PC-9 (cell line): Measurements from ENCODE around the gene HMGN2. TPM values are rescaled to one million over a fixed set of nuclear protein-coding genes. Genes with fewer than 3 reads are reported as not detected.

Experiments
- BruUV-seq: library from RNA; stranded (reverse); fragments of 400-500 nt; replicated peaks from 2 replicates; lab custom pipeline; 2021; lab: Mats Ljungman, UMichigan
- CTCF ChIA-PET: fragments of 300-600 bp; sonication (Branson Sonifier 250); formaldehyde crosslinking; loops from one replicate; lab custom pipeline; 2022; ENCODE audit warnings: antibody characterized with exemption; lab: Charles Lee
- POLR2A ChIA-PET: fragments of 300-600 bp; sonication (Branson Sonifier 250); formaldehyde crosslinking; loops from one replicate; lab custom pipeline; 2022; ENCODE audit warnings: antibody characterized with exemption; ENCODE audit not compliant: unreplicated experiment; lab: Charles Lee
- DNase-seq, 2 experiments: peaks; one replicate each; pipeline versions ENCODE4 v3.0.0 to v3.0.0-alpha.2; 2015 to 2022; ENCODE audit warnings: mixed read lengths in 1 of 2
- H2AFZ ChIP-seq: fragments of 200-600 bp; sonication (generic); 2 replicates; pipeline ENCODE4 v1.8.1; 2017; ENCODE audit warnings: antibody characterized with exemption
- H3F3A ChIP-seq: fragments of 200-600 bp; sonication (generic); 2 replicates; pipeline ENCODE4 v1.8.1; 2017; ENCODE audit warnings: antibody characterized with exemption, mild to moderate bottlenecking, low read depth; ENCODE audit not compliant: insufficient read depth
- H3K27ac ChIP-seq: fragments of 200-600 bp; sonication (generic); 2 replicates; pipeline ENCODE4 v1.6.1; 2016; ENCODE audit warnings: mixed run types
- H3K27me3 ChIP-seq: fragments of 200-600 bp; sonication (generic); 2 replicates; pipeline ENCODE4 v1.6.1; 2016; ENCODE audit warnings: low read depth, mixed run types; ENCODE audit not compliant: insufficient read depth
- H3K36me3 ChIP-seq: fragments of 200-600 bp; sonication (generic); 2 replicates; pipeline ENCODE4 v1.6.1; 2016; ENCODE audit warnings: low read depth, mixed run types
- H3K4me1 ChIP-seq: fragments of 200-600 bp; sonication (generic); replicated peaks from 2 replicates; pipeline ENCODE4 v1.6.1; 2016; ENCODE audit warnings: mixed run types; ENCODE audit not compliant: insufficient read depth
- H3K4me2 ChIP-seq: fragments of 200-600 bp; sonication (generic); 2 replicates; pipeline ENCODE4 v1.6.1; 2017; ENCODE audit warnings: mixed run types
- H3K4me3 ChIP-seq: fragments of 200-600 bp; sonication (generic); 2 replicates; pipeline ENCODE4 v1.6.1; 2016; ENCODE audit warnings: mixed run types
- H3K79me2 ChIP-seq: fragments of 200-600 bp; sonication (generic); 2 replicates; pipeline ENCODE4 v1.6.1; 2017; ENCODE audit warnings: low read depth, mixed run types
- H3K9me2 ChIP-seq: fragments of 200-600 bp; sonication (generic); 2 replicates; pipeline ENCODE4 v1.8.1; 2017; ENCODE audit warnings: mild to moderate bottlenecking; ENCODE audit not compliant: insufficient read depth
- H3K9me3 ChIP-seq: fragments of 200-600 bp; sonication (generic); 2 replicates; pipeline ENCODE4 v1.8.1; 2016; ENCODE audit warnings: low read depth; ENCODE audit not compliant: insufficient read depth
- H4K20me1 ChIP-seq: fragments of 200-600 bp; sonication (generic); 2 replicates; pipeline ENCODE4 v1.8.1; 2017; ENCODE audit not compliant: insufficient read depth
- EZH2 ChIP-seq: fragments of 200-600 bp; sonication (generic); IDR thresholded peaks from 2 replicates; pipeline ENCODE4 v1.8.0; 2017; ENCODE audit warnings: antibody characterized with exemption, low read depth
- intact Hi-C: fragments of 100-400 bp; cut with micrococcal nuclease; formaldehyde crosslinking; loops from one replicate; pipeline ENCODE4 v1.10.0; 2022; ENCODE audit not compliant: unreplicated experiment
- total RNA-seq: library from RNA; stranded (reverse); gene quantifications from 2 replicates; pipeline ENCODE4 v1.2.3, GENCODE V29; 2021
- TF ChIP-seq, protein P1 (sequence below): fragments of 200-600 bp; sonication (generic); conservative IDR thresholded peaks from 2 replicates; pipeline ENCODE4 v1.6.1; 2017; ENCODE audit warnings: mixed run types, antibody characterized with exemption, mild to moderate bottlenecking, moderate library complexity

Gene HMGN2
- total RNA-seq, 1 experiment from 2014 or later = 629 TPM

- TF ChIP-seq, protein P1, sequence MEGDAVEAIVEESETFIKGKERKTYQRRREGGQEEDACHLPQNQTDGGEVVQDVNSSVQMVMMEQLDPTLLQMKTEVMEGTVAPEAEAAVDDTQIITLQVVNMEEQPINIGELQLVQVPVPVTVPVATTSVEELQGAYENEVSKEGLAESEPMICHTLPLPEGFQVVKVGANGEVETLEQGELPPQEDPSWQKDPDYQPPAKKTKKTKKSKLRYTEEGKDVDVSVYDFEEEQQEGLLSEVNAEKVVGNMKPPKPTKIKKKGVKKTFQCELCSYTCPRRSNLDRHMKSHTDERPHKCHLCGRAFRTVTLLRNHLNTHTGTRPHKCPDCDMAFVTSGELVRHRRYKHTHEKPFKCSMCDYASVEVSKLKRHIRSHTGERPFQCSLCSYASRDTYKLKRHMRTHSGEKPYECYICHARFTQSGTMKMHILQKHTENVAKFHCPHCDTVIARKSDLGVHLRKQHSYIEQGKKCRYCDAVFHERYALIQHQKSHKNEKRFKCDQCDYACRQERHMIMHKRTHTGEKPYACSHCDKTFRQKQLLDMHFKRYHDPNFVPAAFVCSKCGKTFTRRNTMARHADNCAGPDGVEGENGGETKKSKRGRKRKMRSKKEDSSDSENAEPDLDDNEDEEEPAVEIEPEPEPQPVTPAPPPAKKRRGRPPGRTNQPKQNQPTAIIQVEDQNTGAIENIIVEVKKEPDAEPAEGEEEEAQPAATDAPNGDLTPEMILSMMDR = no peak
- no peak for TF ChIP-seq EZH2
- Histone ChIP-seq H4K20me1 (no peaks in the 10 kb centered on the region), H3K36me3 (no peaks in the 10 kb centered on the region), H3F3A (no peaks in the 10 kb centered on the region), H3K4me3 (no peak overlapping the region), H2AFZ (no peak overlapping the region), H3K79me2 (no peaks in the 10 kb centered on the region), H3K27ac (no peak overlapping the region), H3K4me1 (no peaks in the 10 kb centered on the region), H3K4me2 (no peak overlapping the region), H3K9me2 (no peaks in the 10 kb centered on the region), H3K27me3 (no peaks in the 10 kb centered on the region), H3K9me3 (no peaks in the 10 kb centered on the region)
- ChIA-PET POLR2A (no interaction called here), CTCF (interaction anchor here (0.6 kb wide), 1 partner anchor 65 kb away, joined by 5 read pairs; no protein-coding TSS in a partner anchor)
- DNase-seq = no peak
- intact Hi-C loops = no loop called here
- no TSS peak for BruUV-seq
Measured at GRCh38 chr1:26459148-26459547, 13.1 kb upstream of the HMGN2 start.

GRCh38 chr1:26459573-26460031 is 12.6 kb upstream of the HMGN2 start:
- no peak overlapping the region for H2AFZ ChIP-seq
- no peaks in the 10 kb centered on the region for H3K36me3 ChIP-seq
- no peak for DNase-seq
- H3K9me3 ChIP-seq = no peaks in the 10 kb centered on the region
- no peaks in the 10 kb centered on the region for H3K27me3 ChIP-seq
- H3K4me2 ChIP-seq = no peak overlapping the region
- no peaks in the 10 kb centered on the region for H3K4me1 ChIP-seq
- H3K79me2 ChIP-seq = no peaks in the 10 kb centered on the region
- BruUV-seq = no TSS peak
- no peak overlapping the region for H3K4me3 ChIP-seq
- TF ChIP-seq, protein P1 = no peak
- no peak for TF ChIP-seq EZH2
- H3F3A ChIP-seq = no peaks in the 10 kb centered on the region
- H3K27ac ChIP-seq = no peak overlapping the region
- no peaks in the 10 kb centered on the region for H3K9me2 ChIP-seq
- intact Hi-C loops = no loop called here
- CTCF ChIA-PET = interaction anchor here (0.6 kb wide), 1 partner anchor 65 kb away, joined by 5 read pairs; no protein-coding TSS in a partner anchor
- POLR2A ChIA-PET = no interaction called here
- no peaks in the 10 kb centered on the region for H4K20me1 ChIP-seq

DNA sequence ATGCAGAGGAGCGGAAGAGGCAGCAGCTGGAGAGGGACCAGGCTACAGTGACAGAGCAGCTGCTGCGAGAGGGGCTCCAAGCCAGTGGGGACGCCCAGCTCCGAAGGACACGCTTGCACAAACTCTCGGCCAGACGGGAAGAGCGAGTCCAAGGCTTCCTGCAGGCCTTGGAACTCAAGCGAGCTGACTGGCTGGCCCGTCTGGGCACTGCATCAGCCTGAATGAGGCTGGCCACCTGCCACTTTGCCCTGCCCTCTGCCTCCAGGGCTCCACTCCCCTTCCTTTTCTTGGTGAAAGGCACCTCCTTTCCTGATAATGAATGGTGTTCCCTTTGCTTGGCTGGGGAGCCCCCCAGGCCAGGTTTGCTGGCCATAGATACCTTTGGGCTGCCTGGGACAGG is 3.3 kb upstream of the HMGN2 start:
- H3K4me3 ChIP-seq = no peak overlapping the region
- H3K36me3 ChIP-seq = peaks cover 8% of the 10 kb centered on the region
- intact Hi-C loops = no loop called here
- BruUV-seq = no TSS peak
- H3K79me2 ChIP-seq = peaks cover 9% of the 10 kb centered on the region
- H4K20me1 ChIP-seq = peaks cover 9% of the 10 kb centered on the region
- no peaks in the 10 kb centered on the region for H3K9me3 ChIP-seq
- H3K9me2 ChIP-seq = no peaks in the 10 kb centered on the region
- TF ChIP-seq, protein P1 = no peak
- no peak for TF ChIP-seq EZH2
- no peak overlapping the region for H3K4me2 ChIP-seq
- CTCF ChIA-PET = no interaction called here
- peaks cover 18% of the 10 kb centered on the region for H3K4me1 ChIP-seq
- POLR2A ChIA-PET = no interaction called here
- peak in 1 of 2 experiments; percentile 62 for DNase-seq
- no peaks in the 10 kb centered on the region for H3K27me3 ChIP-seq
- H3K27ac ChIP-seq = no peak overlapping the region
- H3F3A ChIP-seq = peaks cover 8% of the 10 kb centered on the region; the same call in 1 of the 2 replicates
- no peak overlapping the region for H2AFZ ChIP-seq
